ENCODE results near the gene DOCK4. TPM values are rescaled to one million over a fixed set of nuclear protein-coding genes. Genes with fewer than 3 reads are reported as not detected.

The DOCK4 gene
- polyA plus RNA-seq, 1 donor (not counting 4 experiments of a cell fraction or from before 2014, with no cell fraction given), result 13.9 TPM

DNA sequence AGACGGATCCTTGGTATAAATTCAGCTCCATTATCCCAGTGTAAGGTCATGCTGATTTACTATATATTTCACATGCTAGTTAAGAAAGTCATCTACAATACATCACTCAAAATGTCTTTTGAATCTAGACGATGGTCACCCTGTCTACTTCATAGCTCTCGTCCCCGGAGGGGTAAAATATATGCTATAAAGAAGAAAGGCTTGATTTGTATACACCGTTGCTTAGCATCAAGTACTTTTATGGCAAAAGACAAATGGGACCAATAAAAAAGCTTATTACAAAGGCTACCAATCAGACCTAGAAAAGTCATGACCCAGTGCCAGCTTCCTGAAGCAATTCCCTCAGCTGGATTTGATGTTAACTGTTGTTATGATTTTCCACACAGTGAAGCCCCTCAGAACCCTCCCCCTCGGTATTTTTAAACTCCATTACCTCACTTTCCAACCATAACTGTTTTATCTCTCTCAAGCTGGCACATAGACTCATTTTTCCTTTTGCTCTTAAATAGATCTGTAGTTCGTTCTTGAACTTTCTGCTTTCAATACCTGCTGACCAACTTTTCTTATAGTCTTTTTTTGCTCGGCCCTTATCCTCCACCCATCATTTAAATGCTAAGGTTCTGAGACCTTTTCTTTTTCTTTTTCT lies 104.9 kb downstream of the DOCK4 start:
- Histone ChIP-seq H3K27ac (ENCODE audit: control insufficient read depth, insufficient read depth, low read length) (no peak overlapping the region), H3K9me1 (ENCODE audit: control insufficient read depth, extremely low read depth, insufficient read depth, low read length) (peaks cover 2% of the 10 kb centered on the region), H3K79me2 (ENCODE audit: control insufficient read depth, insufficient read depth, low read length) (peaks cover 28% of the 10 kb centered on the region), H4K20me1 (ENCODE audit: control insufficient read depth, extremely low read depth, insufficient read depth, low read length) (peaks cover 3% of the 10 kb centered on the region), H3K4me2 (ENCODE audit: control insufficient read depth, extremely low read depth, insufficient read depth, low read depth, low read length) (no peak overlapping the region), H3K36me3 (ENCODE audit: control insufficient read depth in 2 of 2, extremely low read depth in 1 of 2, insufficient read depth in 2 of 2, low read length in 2 of 2) (no peaks in the 10 kb centered on the region), H2AFZ (ENCODE audit: control insufficient read depth, low read length) (no peak overlapping the region), H3K27me3 (ENCODE audit: control insufficient read depth, extremely low read depth, insufficient read depth, low read length) (no peaks in the 10 kb centered on the region), H3K4me3 (ENCODE audit: control insufficient read depth in 2 of 3, extremely low read depth in 1 of 3, insufficient read depth in 2 of 3, low read depth in 1 of 3, low read length in 3 of 3) (no peak overlapping the region), H3K4me1 (ENCODE audit: control insufficient read depth, extremely low read depth, insufficient read depth, low read length) (peaks cover 14% of the 10 kb centered on the region), H3K9ac (ENCODE audit: control insufficient read depth, extremely low read depth, insufficient read depth, low read length) (no peak overlapping the region), H3K9me3 (ENCODE audit: control insufficient read depth, low read depth, low read length) (no peaks in the 10 kb centered on the region)
- DNase-seq (ENCODE audit: low read depth, low spot score), result no peak
- dilution Hi-C loops (cut with MboI; ENCODE audit: extremely low pct_ligation_motif_present, low sequenced_read_pairs), result no loop called here
- TF ChIP-seq, protein P1, sequence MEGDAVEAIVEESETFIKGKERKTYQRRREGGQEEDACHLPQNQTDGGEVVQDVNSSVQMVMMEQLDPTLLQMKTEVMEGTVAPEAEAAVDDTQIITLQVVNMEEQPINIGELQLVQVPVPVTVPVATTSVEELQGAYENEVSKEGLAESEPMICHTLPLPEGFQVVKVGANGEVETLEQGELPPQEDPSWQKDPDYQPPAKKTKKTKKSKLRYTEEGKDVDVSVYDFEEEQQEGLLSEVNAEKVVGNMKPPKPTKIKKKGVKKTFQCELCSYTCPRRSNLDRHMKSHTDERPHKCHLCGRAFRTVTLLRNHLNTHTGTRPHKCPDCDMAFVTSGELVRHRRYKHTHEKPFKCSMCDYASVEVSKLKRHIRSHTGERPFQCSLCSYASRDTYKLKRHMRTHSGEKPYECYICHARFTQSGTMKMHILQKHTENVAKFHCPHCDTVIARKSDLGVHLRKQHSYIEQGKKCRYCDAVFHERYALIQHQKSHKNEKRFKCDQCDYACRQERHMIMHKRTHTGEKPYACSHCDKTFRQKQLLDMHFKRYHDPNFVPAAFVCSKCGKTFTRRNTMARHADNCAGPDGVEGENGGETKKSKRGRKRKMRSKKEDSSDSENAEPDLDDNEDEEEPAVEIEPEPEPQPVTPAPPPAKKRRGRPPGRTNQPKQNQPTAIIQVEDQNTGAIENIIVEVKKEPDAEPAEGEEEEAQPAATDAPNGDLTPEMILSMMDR (optimal IDR thresholded peaks at IDR 0.05 in 1 of 3, IDR thresholded peaks at IDR 0.05 in 1 of 3, conservative IDR thresholded peaks at IDR 0.05 in 1 of 3; ENCODE audit: extremely low read depth in 1 of 3, insufficient read depth in 2 of 3, low read length in 3 of 3), result no peak
- TF ChIP-seq EZH2 (IDR thresholded peaks at IDR 0.05; ENCODE audit: low read length), result no peak
- FAIRE-seq, result no peak

GRCh38 chr7:112097524-112097923 lies 108.7 kb downstream of the DOCK4 start:
- TF ChIP-seq EZH2 (IDR thresholded peaks at IDR 0.05; ENCODE audit: low read length), result no peak
- TF ChIP-seq, protein P1 (optimal IDR thresholded peaks at IDR 0.05 in 1 of 3, IDR thresholded peaks at IDR 0.05 in 1 of 3, conservative IDR thresholded peaks at IDR 0.05 in 1 of 3; ENCODE audit: extremely low read depth in 1 of 3, insufficient read depth in 2 of 3, low read length in 3 of 3), result no peak
- peaks cover 3% of the 10 kb centered on the region for H4K20me1 ChIP-seq (ENCODE audit: control insufficient read depth, extremely low read depth, insufficient read depth, low read length)
- H3K9ac ChIP-seq (ENCODE audit: control insufficient read depth, extremely low read depth, insufficient read depth, low read length), result no peak overlapping the region
- FAIRE-seq, result no peak
- H3K9me1 ChIP-seq (ENCODE audit: control insufficient read depth, extremely low read depth, insufficient read depth, low read length), result peaks cover 2% of the 10 kb centered on the region
- no peak for DNase-seq (ENCODE audit: low read depth, low spot score)
- H3K27ac ChIP-seq (ENCODE audit: control insufficient read depth, insufficient read depth, low read length), result no peak overlapping the region
- H3K4me2 ChIP-seq (ENCODE audit: control insufficient read depth, extremely low read depth, insufficient read depth, low read depth, low read length), result no peak overlapping the region
- H3K4me1 ChIP-seq (ENCODE audit: control insufficient read depth, extremely low read depth, insufficient read depth, low read length), result no peaks in the 10 kb centered on the region
- no peaks in the 10 kb centered on the region for H3K27me3 ChIP-seq (ENCODE audit: control insufficient read depth, extremely low read depth, insufficient read depth, low read length)
- H2AFZ ChIP-seq (ENCODE audit: control insufficient read depth, low read length), result no peak overlapping the region
- no peak overlapping the region for H3K4me3 ChIP-seq (ENCODE audit: control insufficient read depth in 2 of 3, extremely low read depth in 1 of 3, insufficient read depth in 2 of 3, low read depth in 1 of 3, low read length in 3 of 3)
- H3K79me2 ChIP-seq (ENCODE audit: control insufficient read depth, insufficient read depth, low read length), result peaks cover 31% of the 10 kb centered on the region
- dilution Hi-C loops (cut with MboI; ENCODE audit: extremely low pct_ligation_motif_present, low sequenced_read_pairs), result no loop called here
- H3K36me3 ChIP-seq (ENCODE audit: control insufficient read depth in 2 of 2, extremely low read depth in 1 of 2, insufficient read depth in 2 of 2, low read length in 2 of 2), result no peaks in the 10 kb centered on the region
- no peaks in the 10 kb centered on the region for H3K9me3 ChIP-seq (ENCODE audit: control insufficient read depth, low read depth, low read length)
